Measurements from ENCODE around the gene RPS3A. TPM values are rescaled to one million over a fixed set of nuclear protein-coding genes. Genes with fewer than 3 reads are reported as not detected.

Gene RPS3A
- total RNA-seq, 1 experiment from 2014 or later = 2,679 TPM

GRCh38 chr4:151152028-151152427 is 52.6 kb downstream of the RPS3A start:
- H3K36me3 Mint-ChIP-seq (ENCODE audit: insufficient read depth in 1 of 3, low read depth in 3 of 3) = peaks cover 10 to 29% (median 17%) of the 10 kb centered on the region in 3 experiments; a peak in 6 of 7 replicates
- H3K18ac ChIP-seq (ENCODE audit: insufficient read length, low read depth, low read length) = no peak overlapping the region
- H2BK5ac ChIP-seq (ENCODE audit: insufficient read length, low read length) = no peak overlapping the region
- H4K91ac ChIP-seq (ENCODE audit: insufficient read length, low read depth, low read length) = no peak overlapping the region
- no peak overlapping the region for H4K5ac ChIP-seq (ENCODE audit: insufficient read length, low read depth, low read length)
- no peaks in the 10 kb centered on the region for H3K9me3 Mint-ChIP-seq
- H3K4ac ChIP-seq (ENCODE audit: low read depth, low read length) = no peak overlapping the region
- H3T11ph ChIP-seq (ENCODE audit: low read length) = no peak overlapping the region
- no peak overlapping the region for H2BK15ac ChIP-seq (ENCODE audit: low read depth, low read length)
- no peak overlapping the region for H3K4me2 ChIP-seq (ENCODE audit: insufficient read depth, insufficient read length, low read length)
- H3K79me2 ChIP-seq (ENCODE audit: insufficient read depth, low read length) = no peaks in the 10 kb centered on the region
- no peak overlapping the region for H2BK20ac ChIP-seq (ENCODE audit: low read depth, low read length, poor library complexity, severe bottlenecking)
- no peak overlapping the region for H2AFZ ChIP-seq (ENCODE audit: low read length)
- no peak overlapping the region for H3K27ac Mint-ChIP-seq
- H3K9ac ChIP-seq (ENCODE audit: extremely low read depth, insufficient read length, low read length) = no peak overlapping the region
- no peaks in the 10 kb centered on the region for H3K9me3 ChIP-seq (ENCODE audit: control insufficient read depth, low read depth, low read length)
- H4K8ac ChIP-seq (replicated peaks; ENCODE audit: insufficient read length, low read depth, low read length) = no peak overlapping the region
- no peak overlapping the region for H3K27ac ChIP-seq (ENCODE audit: insufficient read length, low read depth, low read length)
- H3K4me1 Mint-ChIP-seq = no peaks in the 10 kb centered on the region
- H3K27me3 ChIP-seq (ENCODE audit: insufficient read depth, low read length) = no peaks in the 10 kb centered on the region
- no peaks in the 10 kb centered on the region for H4K20me1 ChIP-seq (ENCODE audit: control insufficient read depth, insufficient read depth, insufficient read length)
- H3K23me2 ChIP-seq (ENCODE audit: insufficient read length, low read depth, low read length, poor library complexity, severe bottlenecking) = no peaks in the 10 kb centered on the region
- H2AK5ac ChIP-seq (ENCODE audit: insufficient read length, low read length) = no peak overlapping the region
- no peak overlapping the region for H3K23ac ChIP-seq (ENCODE audit: insufficient read length, low read depth, low read length)
- H2BK120ac ChIP-seq (ENCODE audit: low read depth, low read length, poor library complexity, severe bottlenecking) = no peak overlapping the region
- no peaks in the 10 kb centered on the region for H3K79me1 ChIP-seq (ENCODE audit: insufficient read depth, low read depth, low read length, poor library complexity, severe bottlenecking)
- no peak overlapping the region for H2BK12ac ChIP-seq (ENCODE audit: insufficient read length, low read depth, low read length)
- H3K56ac ChIP-seq (ENCODE audit: insufficient read length, low read depth, low read length) = no peak overlapping the region
- no peak overlapping the region for H3K14ac ChIP-seq (ENCODE audit: insufficient read depth, low read length)
- WGBS (ENCODE audit: extremely low coverage, insufficient read length, low lambda C conversion rate) = no CpG with 5 or more reads among the region's 1 CpG
- no peaks in the 10 kb centered on the region for H3K27me3 Mint-ChIP-seq (ENCODE audit: low read depth)
- TF ChIP-seq, protein P1, sequence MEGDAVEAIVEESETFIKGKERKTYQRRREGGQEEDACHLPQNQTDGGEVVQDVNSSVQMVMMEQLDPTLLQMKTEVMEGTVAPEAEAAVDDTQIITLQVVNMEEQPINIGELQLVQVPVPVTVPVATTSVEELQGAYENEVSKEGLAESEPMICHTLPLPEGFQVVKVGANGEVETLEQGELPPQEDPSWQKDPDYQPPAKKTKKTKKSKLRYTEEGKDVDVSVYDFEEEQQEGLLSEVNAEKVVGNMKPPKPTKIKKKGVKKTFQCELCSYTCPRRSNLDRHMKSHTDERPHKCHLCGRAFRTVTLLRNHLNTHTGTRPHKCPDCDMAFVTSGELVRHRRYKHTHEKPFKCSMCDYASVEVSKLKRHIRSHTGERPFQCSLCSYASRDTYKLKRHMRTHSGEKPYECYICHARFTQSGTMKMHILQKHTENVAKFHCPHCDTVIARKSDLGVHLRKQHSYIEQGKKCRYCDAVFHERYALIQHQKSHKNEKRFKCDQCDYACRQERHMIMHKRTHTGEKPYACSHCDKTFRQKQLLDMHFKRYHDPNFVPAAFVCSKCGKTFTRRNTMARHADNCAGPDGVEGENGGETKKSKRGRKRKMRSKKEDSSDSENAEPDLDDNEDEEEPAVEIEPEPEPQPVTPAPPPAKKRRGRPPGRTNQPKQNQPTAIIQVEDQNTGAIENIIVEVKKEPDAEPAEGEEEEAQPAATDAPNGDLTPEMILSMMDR (conservative IDR thresholded peaks at IDR 0.05) = no peak
- no peak overlapping the region for H3K4me3 Mint-ChIP-seq
- H3K4me1 ChIP-seq (ENCODE audit: insufficient read depth, low read length) = no peaks in the 10 kb centered on the region
- no peak for DNase-seq

Data from H9 (cell line).